ENCODE data around the gene MMP11. TPM values are rescaled to one million over a fixed set of nuclear protein-coding genes. Genes with fewer than 3 reads are reported as not detected.

The MMP11 gene
- total RNA-seq, 4 donors from 2014 or later, result 2.8 to 6.5 (median 5.4) TPM

GRCh38 chr22:23743303-23743705 lies 29.3 kb upstream of the MMP11 start:
- Histone ChIP-seq H3K36me3 (peaks cover 16 to 50% (median 40%) of the 10 kb centered on the region in 4 donors), H3K4me3 (no peak overlapping the region), H3K27ac (replicated peaks in 1 of 4) (peak overlapping the region in 1 of 4 donors; percentile 12), H3K4me1 (peaks cover 5 to 22% (median 10%) of the 10 kb centered on the region in 4 donors), H3K9me3 (peaks cover 0 to 5% (median 0%) of the 10 kb centered on the region in 4 donors), H3K27me3 (no peaks in the 10 kb centered on the region)
- TF ChIP-seq POLR2A (IDR thresholded peaks at IDR 0.05; ENCODE audit: low read depth) (no peak), POLR2AphosphoS5 (IDR thresholded peaks at IDR 0.05) (no peak), EP300 (IDR thresholded peaks at IDR 0.05) (no peak), CTCF (IDR thresholded peaks at IDR 0.05) (no peak)
- intact Hi-C loops (cut with DNase I), result no loop called here
- no peak for DNase-seq (ENCODE audit: extremely low spot score)
- 94% methylated on average over 2 of the region's 2 CpGs for WGBS

- peaks cover 16 to 50% (median 40%) of the 10 kb centered on the region in 4 donors for H3K36me3 ChIP-seq
- H3K27me3 ChIP-seq, result no peaks in the 10 kb centered on the region
- DNase-seq (ENCODE audit: extremely low spot score), result no peak
- 94% methylated on average over 13 of the region's 13 CpGs for WGBS
- H3K9me3 ChIP-seq, result peaks cover 0 to 5% (median 0%) of the 10 kb centered on the region in 4 donors
- no peak for TF ChIP-seq CTCF (IDR thresholded peaks at IDR 0.05)
- no peak for TF ChIP-seq POLR2A (IDR thresholded peaks at IDR 0.05; ENCODE audit: low read depth)
- no peak for TF ChIP-seq POLR2AphosphoS5 (IDR thresholded peaks at IDR 0.05)
- TF ChIP-seq EP300 (IDR thresholded peaks at IDR 0.05), result no peak
- no peak overlapping the region for H3K4me3 ChIP-seq
- intact Hi-C loops (cut with DNase I), result no loop called here
- no peak overlapping the region for H3K27ac ChIP-seq (replicated peaks in 1 of 4)
- H3K4me1 ChIP-seq, result peaks cover 5 to 22% (median 10%) of the 10 kb centered on the region in 4 donors
These were observed 28.6 kb upstream of the MMP11 start for GRCh38 chr22:23744001-23744400.

GRCh38 chr22:23744485-23744884 lies 28.2 kb upstream of the MMP11 start:
- Histone ChIP-seq H3K27me3 (no peaks in the 10 kb centered on the region), H3K9me3 (peaks cover 0 to 5% (median 0%) of the 10 kb centered on the region in 4 donors), H3K4me3 (no peak overlapping the region), H3K36me3 (peaks cover 16 to 50% (median 40%) of the 10 kb centered on the region in 4 donors), H3K4me1 (peaks cover 5 to 23% (median 10%) of the 10 kb centered on the region in 4 donors), H3K27ac (replicated peaks in 1 of 4) (no peak overlapping the region)
- intact Hi-C loops (cut with DNase I), result no loop called here
- WGBS, result 97% methylated on average over 12 of the region's 14 CpGs
- DNase-seq (ENCODE audit: extremely low spot score), result no peak
- no peak for TF ChIP-seq EP300 (IDR thresholded peaks at IDR 0.05)
- TF ChIP-seq POLR2AphosphoS5 (IDR thresholded peaks at IDR 0.05), result no peak
- no peak for TF ChIP-seq CTCF (IDR thresholded peaks at IDR 0.05)
- TF ChIP-seq POLR2A (IDR thresholded peaks at IDR 0.05; ENCODE audit: low read depth), result no peak

- H3K4me1 ChIP-seq, result peaks cover 16 to 36% (median 21%) of the 10 kb centered on the region in 4 donors
- peaks cover 16 to 50% (median 40%) of the 10 kb centered on the region in 4 donors for H3K36me3 ChIP-seq
- no peak for DNase-seq (ENCODE audit: extremely low spot score)
- no peak overlapping the region for H3K27ac ChIP-seq (replicated peaks in 1 of 4)
- TF ChIP-seq CTCF (IDR thresholded peaks at IDR 0.05) (no peak), POLR2AphosphoS5 (IDR thresholded peaks at IDR 0.05) (no peak), EP300 (IDR thresholded peaks at IDR 0.05) (no peak), POLR2A (IDR thresholded peaks at IDR 0.05; ENCODE audit: low read depth) (no peak)
- H3K27me3 ChIP-seq, result no peaks in the 10 kb centered on the region
- H3K9me3 ChIP-seq, result peaks cover 0 to 5% (median 0%) of the 10 kb centered on the region in 4 donors
- WGBS, result 90% methylated on average over 6 of the region's 6 CpGs
- intact Hi-C loops (cut with DNase I), result no loop called here
- no peak overlapping the region for H3K4me3 ChIP-seq
These were observed 26.9 kb upstream of the MMP11 start for GRCh38 chr22:23745791-23746190.
